Adipose tissue (tissue), 3 donors: ENCODE measurements around the gene LMO7. TPM values are rescaled to one million over a fixed set of nuclear protein-coding genes. Genes with fewer than 3 reads are reported as not detected.
"Not testable (repeated sequence)": the region's sequence is repeated elsewhere in the genome, so short reads cannot be mapped to it uniquely, and the experiment has no call there.

Source experiments
- H3K27ac ChIP-seq: one replicate; pipeline ENCODE4 v1.5.1; 2013; ENCODE audit warnings: low read depth, low read length
- WGBS, 3 donors: extraction: QIAGEN DNeasy Blood & Tissue Kit; methylation state at CpG; one replicate each; pipeline ENCODE4 v1.1.7; 2013; 5-methylcytosine and 5-hydroxymethylcytosine counted together
- polyA plus RNA-seq, 3 donors: library from polyadenylated mRNA; stranded (reverse); fragments of 200-250 nt; gene quantifications; one replicate each; pipeline ENCODE4 v1.2.3, GENCODE V29; 2013
- donor health status: healthy with polysubstance abuse.
- donor health status: Bipolar disorder and iron deficiency.
- donor health status: healthy.

LMO7 gene
- polyA plus RNA-seq, 3 donors, result 2.4 to 10.4 (median 5.0) TPM

- 28 to 51% (median 44%) methylated on average over 3 of the region's 3 CpGs for WGBS, 3 donors
- no peak overlapping the region for H3K27ac ChIP-seq
These were observed 147.9 kb downstream of the LMO7 start for GRCh38 chr13:75784003-75784402.

DNA sequence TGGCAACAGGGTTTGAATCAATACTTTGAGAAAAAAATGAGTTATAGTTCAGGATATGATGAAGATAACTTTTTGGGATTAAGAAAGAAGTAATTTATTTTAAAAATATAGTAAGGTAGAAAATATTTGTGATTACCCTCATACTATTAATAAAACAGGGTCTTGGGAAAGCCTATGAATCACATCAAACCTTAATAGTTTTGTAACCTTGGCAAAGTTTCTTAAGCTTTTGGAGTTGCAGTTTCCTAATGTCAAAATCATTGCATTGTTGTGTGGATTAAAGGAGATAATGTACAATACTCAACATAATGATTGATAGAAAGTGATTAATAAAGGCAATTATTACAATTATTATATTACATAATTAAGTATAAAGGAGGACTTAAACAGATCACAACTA lies 149.0 kb downstream of the LMO7 start:
- H3K27ac ChIP-seq, result no peak overlapping the region

DNA sequence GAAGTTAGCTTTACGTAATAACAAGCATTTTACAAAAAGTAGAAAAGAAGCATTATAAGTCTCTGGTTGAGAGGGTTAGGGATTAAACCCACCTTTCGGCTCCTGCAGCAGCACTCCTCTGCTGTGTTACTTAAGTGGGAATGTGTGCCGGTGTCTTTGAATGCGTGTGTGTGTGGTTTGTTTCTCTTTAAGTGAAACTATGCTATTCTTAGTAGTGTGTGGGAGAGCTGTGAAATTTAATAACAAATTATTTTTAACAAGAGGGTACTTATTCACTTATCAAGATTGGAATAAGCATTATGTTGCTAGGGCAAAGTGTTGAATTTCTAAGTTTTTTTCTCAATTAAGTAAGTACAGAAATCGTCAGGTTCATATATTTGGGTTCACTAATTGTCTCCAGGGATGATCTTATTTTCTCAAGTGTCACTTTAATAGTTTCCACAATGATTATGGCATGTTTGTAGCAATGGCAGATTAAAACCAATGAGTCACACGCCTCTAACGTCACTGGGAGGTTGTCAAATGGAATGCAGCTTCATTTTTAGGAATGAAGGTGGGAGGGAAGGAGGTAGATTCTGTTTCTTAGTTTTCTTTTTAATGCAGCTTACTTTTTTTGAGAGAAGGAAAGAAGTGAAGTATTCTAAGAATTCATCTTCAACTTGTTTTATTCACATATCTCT lies 151.3 kb downstream of the LMO7 start:
- no peak overlapping the region for H3K27ac ChIP-seq
- 83 to 84% (median 84%) methylated on average over 7 of the region's 7 CpGs for WGBS, 3 donors

DNA sequence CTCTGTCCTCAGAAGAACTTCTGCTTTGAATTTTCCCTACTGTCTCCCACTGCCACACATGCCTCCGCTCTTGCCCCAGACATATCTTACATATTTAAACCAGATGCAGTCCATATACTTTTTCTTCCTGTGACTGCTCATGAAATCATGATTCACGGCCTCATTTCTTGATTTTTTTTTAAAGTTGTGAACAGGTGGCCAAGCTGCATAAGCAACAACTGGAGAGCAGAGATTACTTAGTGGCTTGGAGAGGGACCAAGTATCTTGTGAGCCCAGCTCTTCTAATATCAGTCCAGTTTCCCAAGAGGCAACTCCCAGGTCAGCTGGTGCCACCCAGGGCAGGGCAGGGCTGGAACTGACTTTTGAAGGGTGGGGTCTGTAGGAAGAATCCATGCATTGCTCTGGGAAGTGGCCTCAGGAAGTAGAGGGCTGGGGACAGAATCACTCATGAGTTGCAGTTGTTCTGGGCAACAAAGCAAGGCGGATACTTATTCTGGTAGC lies 152.4 kb downstream of the LMO7 start:
- WGBS, 3 donors, result 38 to 83% (median 41%) methylated on average over 3 of the region's 3 CpGs
- H3K27ac ChIP-seq, result no peak overlapping the region

DNA sequence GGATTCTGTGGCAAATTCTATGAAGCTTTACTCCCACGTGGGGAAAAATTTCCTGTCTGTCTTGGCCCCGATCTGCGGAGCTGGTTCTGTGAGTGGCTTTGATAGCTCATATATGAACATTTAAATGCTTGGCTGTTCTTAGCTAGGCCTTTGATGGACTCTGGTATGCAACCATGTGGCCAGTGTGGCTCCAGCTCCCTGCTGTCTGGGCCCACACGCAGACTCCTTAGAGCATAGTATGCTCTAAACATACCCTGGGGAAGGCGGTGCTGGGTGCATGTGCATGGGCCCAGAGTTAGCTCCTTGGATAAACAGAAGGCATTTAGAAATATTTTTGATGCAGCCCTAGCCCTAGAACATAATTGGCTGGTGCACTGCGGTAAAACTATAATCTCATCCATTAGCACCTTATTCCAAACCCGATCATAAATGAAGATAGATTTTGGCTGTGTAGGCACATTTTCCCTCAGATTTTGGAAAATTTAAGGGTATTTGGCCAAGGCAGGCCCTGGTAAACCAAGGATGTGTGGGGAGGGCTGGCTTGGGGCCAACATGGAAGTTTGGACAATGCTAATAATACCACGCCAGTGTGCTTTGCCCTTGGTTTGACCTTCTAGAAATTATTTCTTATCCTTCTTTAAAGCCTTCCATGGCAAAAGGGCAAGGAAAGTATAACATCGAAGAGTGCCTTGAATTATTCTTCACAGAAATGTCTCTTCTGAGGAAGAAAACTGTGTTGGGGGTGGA lies 153.5 kb downstream of the LMO7 start:
- H3K27ac ChIP-seq, result no peak overlapping the region
- 65 to 83% (median 71%) methylated on average over 9 of the region's 9 CpGs for WGBS, 3 donors

DNA sequence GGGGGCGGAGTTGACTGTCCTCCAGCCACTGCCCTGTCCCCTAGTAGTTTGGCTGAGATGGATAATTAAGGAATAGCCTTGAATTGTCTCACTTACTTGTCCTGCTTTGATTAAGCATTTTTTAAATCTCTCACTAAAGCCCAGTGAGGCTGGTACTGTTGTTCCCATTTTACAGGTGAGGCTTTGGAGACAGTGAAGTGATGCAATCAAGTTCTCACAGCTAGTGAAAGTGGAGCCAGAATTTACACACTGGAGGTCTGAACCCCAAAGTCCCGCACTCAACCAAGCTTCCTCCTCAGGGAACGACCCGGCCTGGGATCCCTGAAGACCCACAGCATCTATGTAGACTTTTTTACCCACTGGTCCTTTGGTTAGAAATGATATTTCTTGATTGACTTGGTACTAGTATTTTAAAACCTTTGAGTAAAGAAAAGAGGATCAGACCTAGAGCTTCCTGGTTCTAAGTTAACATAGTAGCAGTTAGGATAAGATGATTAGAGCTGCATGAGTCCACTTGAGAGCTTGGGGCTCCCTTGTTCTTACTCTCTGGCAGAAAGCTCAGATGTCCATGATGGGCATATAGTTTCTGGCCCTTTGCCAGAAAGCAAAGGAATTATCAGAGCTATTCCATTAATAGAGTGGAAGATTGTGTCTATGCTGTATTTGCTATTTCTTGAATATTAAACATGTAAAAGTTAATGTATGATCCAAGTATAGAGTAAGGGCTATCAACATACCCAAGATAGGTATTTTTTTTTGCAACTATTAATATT lies 154.3 kb downstream of the LMO7 start:
- 94 to 99% (median 98%) methylated on average over 4 of the region's 4 CpGs for WGBS, 3 donors
- no peak overlapping the region for H3K27ac ChIP-seq

- H3K27ac ChIP-seq, result no peak overlapping the region
- 60 to 80% (median 79%) methylated on average over 3 of the region's 3 CpGs for WGBS, 3 donors
These were observed 156.5 kb downstream of the LMO7 start for GRCh38 chr13:75792526-75793187.

DNA sequence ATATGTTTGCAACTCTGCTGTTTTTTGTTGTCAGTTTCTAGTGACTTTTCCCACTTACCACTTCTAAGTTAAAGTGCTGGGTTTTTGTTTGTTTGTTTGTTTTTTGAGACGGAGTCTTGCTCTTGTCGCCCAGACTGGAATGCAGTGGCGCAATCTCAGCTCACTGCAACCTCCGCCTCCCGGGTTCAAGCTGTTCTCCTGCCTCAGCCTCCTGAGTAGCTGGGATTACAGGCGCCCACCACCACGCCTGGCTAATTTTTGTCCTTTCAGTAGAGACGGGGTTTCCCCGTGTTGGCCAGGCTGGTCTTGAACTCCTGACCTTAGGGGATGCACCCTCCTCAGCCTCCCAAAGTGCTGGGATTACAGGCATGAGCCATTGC lies 157.0 kb downstream of the LMO7 start:
- 89 to 96% (median 91%) methylated on average over 9 of the region's 9 CpGs for WGBS, 3 donors

DNA sequence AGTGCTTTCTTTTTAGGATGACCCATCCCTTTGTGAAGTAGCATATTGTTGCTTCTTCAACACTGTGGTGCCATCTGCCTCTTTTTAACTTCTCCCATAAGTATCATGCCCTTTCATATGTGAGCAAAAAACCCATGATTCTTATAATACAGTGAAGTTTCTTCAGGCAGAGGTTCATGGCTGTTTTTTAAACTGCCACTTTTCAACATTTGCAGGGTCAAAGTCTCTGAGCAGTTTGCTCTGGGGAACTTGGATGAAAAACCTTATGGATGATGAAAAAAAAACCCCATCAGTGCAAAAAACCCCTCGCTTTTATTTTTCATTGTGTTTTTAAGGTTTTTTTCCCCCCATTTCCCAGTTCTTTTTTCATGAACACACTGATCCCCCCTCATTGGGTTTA lies 158.5 kb downstream of the LMO7 start:
- 81 to 98% (median 88%) methylated on average over 1 of the region's 1 CpG for WGBS, 3 donors
- no peak overlapping the region for H3K27ac ChIP-seq

More for the DNA sequence above, 157.0 kb downstream of the LMO7 start:
- H3K27ac ChIP-seq, result not testable (repeated sequence)

DNA sequence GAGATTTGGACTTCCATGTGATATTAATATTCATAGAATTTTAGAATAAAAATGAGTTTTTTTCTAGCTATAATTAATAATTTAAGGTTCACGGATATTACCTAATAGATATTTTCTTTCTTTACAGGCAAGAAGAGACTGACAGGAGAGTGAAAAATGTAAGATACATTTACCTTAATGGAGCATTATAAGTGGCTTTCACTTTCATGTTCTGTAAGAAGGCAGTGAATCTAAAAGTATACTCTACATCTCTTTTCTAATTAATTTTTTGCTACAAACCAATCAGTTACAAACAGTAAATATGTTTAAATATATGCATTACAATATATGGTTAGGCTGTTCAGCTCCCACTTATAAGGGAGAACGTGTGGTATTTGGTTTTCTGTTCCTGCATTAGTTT lies 159.1 kb downstream of the LMO7 start:
- no peak overlapping the region for H3K27ac ChIP-seq
- 92 to 98% (median 95%) methylated on average over 2 of the region's 2 CpGs for WGBS, 3 donors

DNA sequence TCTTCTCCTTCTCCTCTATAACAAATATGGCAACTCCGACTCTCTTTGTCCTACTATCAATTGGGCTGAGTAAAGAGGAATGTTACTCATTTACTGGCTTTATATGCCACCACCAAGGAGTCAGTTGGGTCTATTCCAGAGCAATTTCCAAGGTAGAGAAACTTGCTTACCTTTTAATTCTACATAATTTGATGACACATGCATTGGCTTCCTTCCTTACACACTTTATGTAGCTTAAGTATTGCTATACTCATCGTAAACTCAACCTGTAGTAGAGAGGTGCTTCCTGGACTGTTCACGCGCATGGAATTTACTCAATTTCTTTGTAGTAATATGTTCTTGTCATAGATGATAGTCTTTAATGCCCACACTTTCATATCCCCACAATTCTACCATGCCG lies 160.7 kb downstream of the LMO7 start:
- H3K27ac ChIP-seq, result no peak overlapping the region
- 91 to 98% (median 97%) methylated on average over 5 of the region's 5 CpGs for WGBS, 3 donors

DNA sequence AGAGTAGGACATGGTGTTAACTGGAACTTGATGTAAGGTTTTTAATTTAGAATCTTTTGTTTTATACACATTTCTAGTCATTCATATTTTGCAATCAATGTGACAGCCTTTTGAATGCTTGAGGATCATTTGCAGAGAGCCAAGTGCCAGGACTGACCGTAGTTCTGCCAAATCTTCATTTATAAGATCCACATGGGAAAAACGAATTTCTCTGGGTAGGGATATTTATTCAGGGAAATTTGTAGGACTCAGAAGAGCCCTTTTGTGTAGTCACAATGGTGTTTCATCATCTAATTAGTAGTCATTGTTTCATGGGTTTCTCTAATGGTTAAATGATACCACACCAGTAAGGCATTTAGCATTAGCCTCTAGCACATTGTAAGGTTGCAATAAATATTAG lies 161.1 kb downstream of the LMO7 start:
- 81 to 85% (median 82%) methylated on average over 2 of the region's 2 CpGs for WGBS, 3 donors

DNA sequence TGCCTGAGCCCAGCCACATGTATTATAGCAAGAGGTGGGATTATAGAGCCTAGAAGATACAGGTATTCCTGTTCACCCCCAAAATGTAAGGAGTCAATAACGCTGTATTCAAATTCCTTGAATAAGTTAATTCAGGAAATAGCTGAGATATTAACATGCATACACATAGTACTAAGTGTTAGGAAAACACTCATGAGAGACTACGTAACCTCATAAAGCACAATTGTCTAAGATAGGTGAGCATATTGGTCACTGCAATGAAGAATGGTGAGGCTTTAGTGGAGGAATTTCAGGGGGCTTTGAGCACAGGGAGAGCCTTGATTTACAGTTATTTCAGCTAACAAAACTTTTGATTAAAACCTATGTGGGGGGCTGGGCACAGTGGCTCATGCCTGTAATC lies 161.6 kb downstream of the LMO7 start:
- no peak overlapping the region for H3K27ac ChIP-seq
- WGBS, 3 donors, result 97 to 99% (median 99%) methylated on average over 2 of the region's 2 CpGs

More for the DNA sequence above, 161.1 kb downstream of the LMO7 start:
- H3K27ac ChIP-seq, result no peak overlapping the region

GRCh38 chr13:75798353-75799255 lies 162.5 kb downstream of the LMO7 start:
- H3K27ac ChIP-seq, result no peak overlapping the region
- WGBS, 3 donors, result 80 to 89% (median 84%) methylated on average over 7 of the region's 7 CpGs

GRCh38 chr13:75800545-75800944 lies 164.4 kb downstream of the LMO7 start:
- WGBS, 3 donors, result 55 to 72% (median 72%) methylated on average over 9 of the region's 9 CpGs
- no peak overlapping the region for H3K27ac ChIP-seq

- 93 to 96% (median 93%) methylated on average over 5 of the region's 5 CpGs for WGBS, 3 donors
- H3K27ac ChIP-seq, result no peak overlapping the region
These were observed 165.3 kb downstream of the LMO7 start for GRCh38 chr13:75801388-75801945.

- 82 to 87% (median 86%) methylated on average over 5 of the region's 5 CpGs for WGBS, 3 donors
- H3K27ac ChIP-seq, result no peak overlapping the region
These were observed 166.0 kb downstream of the LMO7 start for GRCh38 chr13:75802161-75802560.
